Muscle layer of colon (tissue), 2 donors: ENCODE measurements around the gene ITGA8.

Experiments used
- H3K27ac ChIP-seq: one replicate; pipeline ENCODE4 v1.7.0; 2013; ENCODE audit warnings: low read depth, mild to moderate bottlenecking, low read length, moderate library complexity
- H3K27me3 ChIP-seq, 2 donors: one replicate each; pipeline ENCODE4 v1.7.0; 2013; ENCODE audit warnings: low read length in 2 of 2, mild to moderate bottlenecking in 2 of 2; ENCODE audit not compliant: insufficient read depth in 2 of 2, control insufficient read depth in 1 of 2
- H3K36me3 ChIP-seq: one replicate; pipeline ENCODE4 v1.7.0; 2013; ENCODE audit warnings: mild to moderate bottlenecking, low read length; ENCODE audit not compliant: insufficient read depth
- H3K4me1 ChIP-seq: one replicate; pipeline ENCODE4 v1.7.0; 2013; ENCODE audit warnings: mild to moderate bottlenecking, low read length; ENCODE audit not compliant: insufficient read depth
- H3K4me3 ChIP-seq, 2 donors: one replicate each; pipeline ENCODE4 v1.7.0; 2013; ENCODE audit warnings: low read length in 2 of 2, low read depth in 1 of 2, mild to moderate bottlenecking in 1 of 2, moderate library complexity in 1 of 2
- H3K9ac ChIP-seq: one replicate; pipeline ENCODE4 v1.7.0; 2013; ENCODE audit warnings: low read length
- H3K9me3 ChIP-seq: one replicate; pipeline ENCODE4 v1.7.0; 2013; ENCODE audit warnings: mild to moderate bottlenecking, low read length
- donor health status: abdominal sarcoma.
- donor health status: Adenocarcinoma of cecum.

Gene ITGA8

DNA sequence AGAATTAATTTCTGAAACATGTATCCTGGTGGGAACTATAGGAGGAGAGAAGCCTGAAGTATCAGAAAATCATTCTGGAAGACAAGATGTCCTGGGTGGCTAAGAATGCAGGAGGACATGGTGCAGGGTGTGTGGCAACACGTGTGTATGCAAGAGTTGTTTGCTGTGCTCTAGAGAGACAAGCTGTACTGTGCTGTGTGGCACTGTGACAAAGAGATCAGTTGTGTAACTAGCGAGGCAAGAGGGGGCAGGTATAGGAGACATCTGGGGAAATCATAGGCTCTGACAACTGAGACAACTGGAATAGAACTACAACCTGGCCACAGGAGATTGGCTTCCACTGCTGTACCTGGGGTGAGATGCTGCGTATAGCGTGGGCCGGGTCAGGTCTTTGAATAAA is 9.3 kb downstream of the ITGA8 start:
- H3K9me3 ChIP-seq: no peaks in the 10 kb centered on the region
- no peaks in the 10 kb centered on the region for H3K27me3 ChIP-seq
- H3K4me1 ChIP-seq: no peaks in the 10 kb centered on the region
- H3K4me3 ChIP-seq: no peak overlapping the region
- no peak overlapping the region for H3K27ac ChIP-seq
- H3K36me3 ChIP-seq: no peaks in the 10 kb centered on the region
- H3K9ac ChIP-seq: no peak overlapping the region

DNA sequence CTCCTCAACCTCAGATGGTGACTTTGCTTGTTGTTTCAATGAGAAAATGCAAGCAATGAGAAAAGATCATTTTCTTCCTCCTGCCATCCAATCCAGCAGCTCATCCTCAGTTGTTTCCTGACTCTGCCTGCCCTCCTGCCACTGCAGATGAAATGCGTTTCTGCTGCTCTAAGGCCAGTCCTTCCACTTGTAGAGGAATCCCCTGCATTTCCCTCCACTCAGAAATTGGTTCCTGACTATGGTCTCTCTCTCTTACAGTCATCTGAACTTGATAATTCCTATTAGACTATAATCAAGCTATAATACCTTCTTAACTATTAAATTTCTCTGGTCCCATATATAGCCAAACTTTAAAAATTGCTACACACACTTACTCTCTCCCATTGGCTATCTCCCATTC is 14.4 kb downstream of the ITGA8 start:
- Histone ChIP-seq H3K9ac (no peak overlapping the region), H3K4me3 (no peak overlapping the region), H3K9me3 (no peaks in the 10 kb centered on the region), H3K36me3 (no peaks in the 10 kb centered on the region), H3K4me1 (no peaks in the 10 kb centered on the region), H3K27ac (no peak overlapping the region), H3K27me3 (no peaks in the 10 kb centered on the region)

DNA sequence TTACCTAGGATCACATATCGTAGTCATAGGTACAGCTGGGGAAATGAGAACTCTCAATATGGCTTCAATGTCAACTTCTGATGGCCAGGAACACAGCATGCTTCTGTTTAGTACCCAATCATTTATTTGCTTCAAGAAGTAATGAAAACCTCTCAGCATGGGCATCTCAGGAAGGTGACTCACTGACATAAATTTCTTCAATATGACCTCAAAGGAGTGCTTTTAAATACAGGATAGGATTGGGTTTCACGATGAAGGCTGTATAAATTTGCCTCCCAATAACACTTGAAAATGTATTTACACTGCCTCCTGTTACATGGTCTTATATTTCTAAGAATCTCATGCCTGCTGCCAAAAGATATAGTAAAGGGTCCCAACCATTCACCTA is 15.1 kb downstream of the ITGA8 start:
- no peak overlapping the region for H3K27ac ChIP-seq
- no peaks in the 10 kb centered on the region for H3K9me3 ChIP-seq
- H3K4me1 ChIP-seq: no peaks in the 10 kb centered on the region
- H3K9ac ChIP-seq: no peak overlapping the region
- no peaks in the 10 kb centered on the region for H3K36me3 ChIP-seq
- H3K27me3 ChIP-seq: no peaks in the 10 kb centered on the region
- H3K4me3 ChIP-seq: no peak overlapping the region

DNA sequence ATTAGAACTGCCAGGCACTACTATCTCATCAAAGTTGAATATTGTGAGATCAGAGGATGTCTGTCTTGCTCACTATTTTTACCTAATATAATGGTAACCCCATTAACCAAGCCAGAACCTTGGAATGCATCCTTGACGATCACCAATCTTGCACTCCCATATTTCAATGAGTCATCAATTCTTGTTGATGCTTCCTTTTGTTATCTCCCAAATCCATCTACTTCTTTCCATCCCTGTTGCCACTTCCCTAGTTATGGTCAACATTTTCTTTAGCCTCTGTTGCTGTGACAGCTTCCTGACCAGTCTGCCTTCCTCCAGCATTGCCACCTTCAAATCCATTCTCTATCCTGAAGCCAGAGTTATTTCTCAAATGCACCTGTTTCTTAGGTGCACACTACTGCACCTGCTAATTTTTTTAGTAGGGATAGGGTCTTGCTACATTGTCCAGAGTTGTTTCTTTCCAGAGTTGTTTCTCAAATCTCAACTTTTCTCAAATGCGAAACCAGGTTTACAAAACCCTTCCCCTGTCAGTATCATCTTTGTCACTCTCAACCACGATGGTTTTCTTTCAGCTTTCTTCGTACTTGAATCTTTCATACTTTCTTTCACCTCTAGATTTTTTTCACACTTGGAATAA is 15.7 kb downstream of the ITGA8 start:
- Histone ChIP-seq H3K27ac (no peak overlapping the region), H3K36me3 (no peaks in the 10 kb centered on the region), H3K4me1 (no peaks in the 10 kb centered on the region), H3K27me3 (no peaks in the 10 kb centered on the region), H3K9ac (no peak overlapping the region), H3K9me3 (no peaks in the 10 kb centered on the region), H3K4me3 (no peak overlapping the region)

DNA sequence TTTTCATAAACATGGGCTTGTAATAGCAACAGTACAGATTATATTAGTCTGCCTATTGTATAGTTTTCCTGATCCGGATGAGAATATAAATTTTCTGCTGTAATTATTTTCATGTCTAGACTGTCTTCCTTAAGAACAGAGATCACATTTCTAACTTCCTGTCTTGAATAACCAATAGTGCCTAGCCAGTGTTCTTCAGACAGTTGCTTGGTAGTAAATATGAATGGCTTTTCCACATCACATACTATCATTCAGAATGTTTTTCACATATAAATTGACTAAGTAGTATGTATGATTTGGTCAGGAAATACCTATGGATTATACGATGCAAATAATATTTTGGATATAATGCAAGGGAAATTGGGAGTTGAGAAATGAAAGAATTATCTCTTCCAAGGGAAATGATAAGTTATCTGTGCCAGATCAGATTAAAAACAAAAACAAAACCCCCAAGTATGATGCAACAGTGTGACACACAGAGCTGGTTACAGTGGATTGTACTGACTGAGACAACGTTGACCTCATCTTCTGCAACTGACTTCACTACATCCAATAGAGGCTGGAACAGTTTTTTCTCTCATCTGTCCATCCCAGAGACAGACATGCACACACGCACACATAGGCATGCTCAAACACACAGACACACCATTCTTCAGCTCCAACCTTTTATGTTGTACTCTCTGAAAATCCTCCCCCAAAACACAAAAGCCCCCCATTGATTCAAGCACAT is 16.4 kb downstream of the ITGA8 start:
- no peak overlapping the region for H3K27ac ChIP-seq
- no peaks in the 10 kb centered on the region for H3K27me3 ChIP-seq
- no peaks in the 10 kb centered on the region for H3K36me3 ChIP-seq
- H3K9ac ChIP-seq: no peak overlapping the region
- no peaks in the 10 kb centered on the region for H3K9me3 ChIP-seq
- H3K4me3 ChIP-seq: no peak overlapping the region
- H3K4me1 ChIP-seq: no peaks in the 10 kb centered on the region

DNA sequence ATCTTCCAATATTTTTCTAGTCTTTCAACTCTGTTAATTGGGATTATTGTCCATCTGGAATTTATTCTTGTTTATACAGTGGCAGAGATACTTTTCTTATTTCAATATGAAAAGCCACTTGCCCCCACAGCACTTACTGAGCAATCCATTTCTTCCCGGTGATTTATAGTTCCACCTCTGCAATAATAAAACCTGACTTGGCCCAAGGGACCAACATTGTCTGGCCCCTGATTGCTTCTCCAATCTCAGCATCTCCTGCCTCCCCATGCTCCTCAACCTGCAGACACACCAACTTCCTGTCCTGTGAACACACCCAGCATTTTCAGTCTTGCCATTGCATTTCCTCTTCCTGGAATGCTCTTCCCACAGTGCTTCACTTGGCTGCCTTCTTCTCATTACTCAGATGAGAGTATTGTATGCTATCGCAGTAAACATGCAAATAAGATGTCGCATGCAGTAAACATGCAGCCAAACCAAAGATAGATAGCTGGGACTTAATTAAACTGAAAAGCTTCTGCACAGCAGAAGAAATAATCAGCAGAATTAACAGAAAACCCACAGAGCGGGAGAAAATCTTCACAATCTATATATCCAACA is 19.5 kb downstream of the ITGA8 start:
- H3K36me3 ChIP-seq: no peaks in the 10 kb centered on the region
- no peak overlapping the region for H3K27ac ChIP-seq
- no peak overlapping the region for H3K4me3 ChIP-seq
- H3K9ac ChIP-seq: no peak overlapping the region
- H3K4me1 ChIP-seq: no peaks in the 10 kb centered on the region
- H3K27me3 ChIP-seq: no peaks in the 10 kb centered on the region
- H3K9me3 ChIP-seq: no peaks in the 10 kb centered on the region

DNA sequence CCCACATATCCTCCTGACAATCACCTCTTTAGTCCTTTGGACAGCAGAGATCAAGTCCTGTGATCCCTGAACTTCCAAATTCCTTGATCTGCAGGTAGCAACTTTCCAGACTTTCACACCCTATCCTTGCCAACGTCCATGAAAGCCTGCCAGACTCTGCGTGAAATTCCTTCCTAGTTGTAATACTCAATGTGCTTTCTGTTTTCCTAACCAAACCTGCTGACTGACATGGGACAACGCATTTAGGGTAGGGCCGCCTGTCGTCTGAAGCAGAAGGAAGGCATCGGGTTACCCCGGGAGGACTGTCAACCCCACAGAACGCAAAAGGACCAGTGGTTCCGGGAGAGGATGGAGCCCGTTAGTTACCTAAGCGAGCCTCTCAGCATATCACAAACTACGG is 23.9 kb downstream of the ITGA8 start:
- Histone ChIP-seq H3K4me3 (no peak overlapping the region), H3K36me3 (no peaks in the 10 kb centered on the region), H3K9me3 (no peaks in the 10 kb centered on the region), H3K9ac (no peak overlapping the region), H3K4me1 (no peaks in the 10 kb centered on the region), H3K27me3 (no peaks in the 10 kb centered on the region), H3K27ac (no peak overlapping the region)

DNA sequence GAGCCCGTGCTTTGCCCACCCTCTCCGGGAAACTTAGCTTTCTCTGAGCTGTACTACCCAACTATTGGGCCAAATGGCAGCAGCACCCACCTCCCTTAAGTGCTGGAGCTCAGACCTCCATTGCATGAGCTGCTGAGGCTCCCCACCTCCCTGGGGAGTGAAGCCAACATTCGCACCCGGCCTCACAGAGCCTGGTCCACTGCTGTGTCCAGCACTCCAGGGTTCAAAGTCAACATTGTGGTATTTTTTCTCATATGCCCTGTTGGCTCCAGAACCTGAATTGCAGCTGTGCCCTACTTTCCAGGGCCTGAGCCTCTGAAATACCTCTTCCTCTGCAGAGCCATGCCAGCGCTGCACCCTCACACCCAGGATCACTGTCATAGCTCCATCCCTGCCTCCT is 29.7 kb downstream of the ITGA8 start:
- Histone ChIP-seq H3K4me1 (no peaks in the 10 kb centered on the region), H3K4me3 (no peak overlapping the region), H3K27ac (no peak overlapping the region), H3K27me3 (no peaks in the 10 kb centered on the region), H3K9ac (no peak overlapping the region), H3K36me3 (no peaks in the 10 kb centered on the region), H3K9me3 (no peaks in the 10 kb centered on the region)

DNA sequence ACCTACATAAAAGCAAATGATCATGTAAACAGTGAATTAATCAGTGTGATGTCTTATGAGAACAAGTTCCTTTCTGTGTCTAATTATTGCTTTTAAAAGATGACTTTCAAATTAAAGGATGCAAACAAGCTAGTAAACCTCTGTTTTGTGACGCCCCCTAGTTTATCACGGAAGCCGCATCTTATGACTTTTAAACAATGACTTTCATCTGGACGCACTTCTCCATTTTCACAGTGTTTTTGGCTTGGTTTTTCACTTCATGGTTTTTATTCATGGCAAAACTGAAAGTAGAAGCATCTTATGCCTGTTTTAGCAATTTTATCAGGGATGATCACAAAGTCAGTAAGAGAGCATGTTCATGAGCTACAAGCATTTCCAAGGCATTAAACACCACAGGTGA is 35.0 kb downstream of the ITGA8 start:
- H3K4me1 ChIP-seq: no peaks in the 10 kb centered on the region
- no peak overlapping the region for H3K9ac ChIP-seq
- no peak overlapping the region for H3K27ac ChIP-seq
- no peaks in the 10 kb centered on the region for H3K9me3 ChIP-seq
- H3K36me3 ChIP-seq: no peaks in the 10 kb centered on the region
- H3K4me3 ChIP-seq: no peak overlapping the region
- H3K27me3 ChIP-seq: no peaks in the 10 kb centered on the region

DNA sequence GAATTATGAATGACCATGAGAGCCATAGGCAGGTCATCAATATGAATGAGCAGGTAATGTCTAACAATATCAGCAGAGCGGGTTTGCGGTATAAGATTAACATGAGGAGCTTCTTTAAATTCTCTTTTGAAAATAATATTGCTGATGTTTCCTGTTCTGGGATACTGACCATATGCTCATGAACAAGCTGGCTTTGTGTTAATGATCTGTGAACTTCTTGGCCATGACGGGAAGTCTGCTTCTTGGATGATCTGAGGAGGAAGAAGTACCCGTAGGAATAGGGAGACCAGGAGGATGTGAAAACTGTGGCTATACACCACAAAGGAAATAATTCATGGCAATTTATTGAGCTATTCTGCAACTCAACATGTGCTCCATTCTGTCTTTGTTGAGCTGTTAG is 38.6 kb downstream of the ITGA8 start:
- no peak overlapping the region for H3K27ac ChIP-seq
- no peak overlapping the region for H3K9ac ChIP-seq
- no peaks in the 10 kb centered on the region for H3K4me1 ChIP-seq
- H3K4me3 ChIP-seq: no peak overlapping the region
- no peaks in the 10 kb centered on the region for H3K27me3 ChIP-seq
- H3K9me3 ChIP-seq: no peaks in the 10 kb centered on the region
- H3K36me3 ChIP-seq: no peaks in the 10 kb centered on the region

DNA sequence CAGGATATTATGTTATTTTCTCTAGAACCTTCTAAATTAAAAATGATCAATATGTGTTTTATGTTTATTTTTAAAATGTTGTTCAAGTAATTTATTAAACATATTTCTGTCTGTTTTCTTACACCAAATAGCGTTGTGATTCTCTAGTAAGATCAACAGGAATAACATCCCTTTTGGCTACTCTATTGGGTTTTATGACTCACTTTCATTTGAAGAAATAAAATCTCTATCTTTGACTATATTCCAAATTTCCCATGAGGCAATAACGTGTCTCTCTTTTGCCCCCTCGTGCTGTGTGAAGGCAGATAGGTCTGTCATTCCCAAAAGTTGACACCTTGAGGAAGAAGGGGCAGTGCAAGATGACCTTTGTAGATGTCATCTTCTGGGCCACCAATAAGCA is 40.9 kb downstream of the ITGA8 start:
- no peaks in the 10 kb centered on the region for H3K27me3 ChIP-seq
- no peaks in the 10 kb centered on the region for H3K9me3 ChIP-seq
- H3K9ac ChIP-seq: no peak overlapping the region
- H3K4me1 ChIP-seq: no peaks in the 10 kb centered on the region
- no peak overlapping the region for H3K4me3 ChIP-seq
- no peaks in the 10 kb centered on the region for H3K36me3 ChIP-seq
- no peak overlapping the region for H3K27ac ChIP-seq

DNA sequence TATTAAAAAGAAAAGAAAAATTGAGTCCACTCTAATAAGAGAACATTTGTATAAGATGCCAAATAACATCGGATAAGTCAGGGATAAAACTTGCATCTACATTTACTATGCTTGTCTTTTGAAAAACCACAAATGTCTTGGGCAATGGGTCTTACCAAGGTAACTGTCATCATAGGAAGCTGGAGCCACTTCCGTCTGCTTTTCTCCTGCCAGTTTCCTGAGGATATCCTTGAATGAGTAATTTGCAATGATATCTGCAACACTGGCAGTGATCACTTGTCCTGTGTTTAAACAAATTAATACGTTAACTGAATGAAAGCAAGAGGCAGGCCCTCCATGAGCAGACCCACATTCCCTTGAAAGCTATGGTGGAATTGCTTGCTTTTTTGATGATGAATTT is 47.3 kb downstream of the ITGA8 start:
- Histone ChIP-seq H3K4me1 (no peaks in the 10 kb centered on the region), H3K9me3 (no peaks in the 10 kb centered on the region), H3K27ac (no peak overlapping the region)

More for the DNA sequence above, 47.3 kb downstream of the ITGA8 start:
- Histone ChIP-seq H3K9ac (no peak overlapping the region), H3K36me3 (no peaks in the 10 kb centered on the region), H3K4me3 (no peak overlapping the region), H3K27me3 (no peaks in the 10 kb centered on the region)
